HG02938 (cell line): ENCODE data around the gene SLC6A8.
"Not testable (repeated sequence)": the region's sequence is repeated elsewhere in the genome, so short reads cannot be mapped to it uniquely, and the experiment has no call there.

Source experiments
- ATAC-seq: cut with Tn5 transposase; IDR thresholded peaks from one replicate; pipeline ENCODE4 v1.9.1; 2021; ENCODE audit warnings: mild to moderate bottlenecking, moderate library complexity; ENCODE audit not compliant: unreplicated experiment

Gene SLC6A8

DNA sequence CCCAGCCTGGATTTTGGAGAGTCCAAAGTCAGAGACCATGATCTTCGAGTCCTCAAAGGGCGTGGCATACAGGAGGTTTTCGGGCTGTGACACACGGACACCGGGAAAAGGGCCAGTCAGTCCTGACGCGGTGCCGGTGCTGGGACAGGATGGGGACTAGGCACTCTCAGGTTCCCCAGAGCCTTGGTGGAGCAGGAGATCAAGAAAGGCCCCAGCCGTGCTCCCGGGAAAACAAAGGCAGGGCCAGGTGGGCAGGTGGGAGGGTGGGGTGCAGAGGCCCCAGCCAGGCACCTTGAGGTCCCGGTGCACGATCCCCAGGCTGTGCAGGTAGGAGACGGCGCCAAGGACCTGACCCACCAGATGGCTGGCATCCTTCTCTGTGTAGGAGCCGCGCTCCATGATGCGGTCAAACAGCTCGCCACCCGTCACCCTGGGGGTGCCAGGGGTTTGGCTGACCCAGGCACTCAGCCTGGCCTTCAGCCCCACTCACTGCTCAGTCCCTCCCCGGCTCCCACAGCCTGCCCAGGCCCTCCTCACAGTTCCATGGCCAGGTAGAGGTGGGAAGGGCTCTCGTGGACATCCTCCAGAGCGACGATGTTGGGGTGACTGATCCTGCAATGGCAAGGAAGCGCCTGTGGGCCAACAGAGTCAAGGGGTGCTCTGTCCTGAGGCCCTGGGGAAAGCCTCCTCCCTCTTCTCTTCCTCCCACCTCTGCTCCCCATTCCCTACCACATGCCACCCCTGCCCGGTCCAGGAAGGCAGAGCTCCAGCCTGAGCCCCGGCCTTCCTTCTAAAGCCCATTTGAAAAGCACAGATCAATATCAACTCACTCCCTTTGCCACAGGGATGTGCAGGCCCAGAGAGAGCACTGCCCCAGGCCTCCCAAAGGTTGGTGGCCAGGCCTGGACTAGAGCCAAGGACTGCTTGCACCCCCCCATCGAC lies 15.9 kb upstream of the SLC6A8 start:
- ATAC-seq, result no peak

DNA sequence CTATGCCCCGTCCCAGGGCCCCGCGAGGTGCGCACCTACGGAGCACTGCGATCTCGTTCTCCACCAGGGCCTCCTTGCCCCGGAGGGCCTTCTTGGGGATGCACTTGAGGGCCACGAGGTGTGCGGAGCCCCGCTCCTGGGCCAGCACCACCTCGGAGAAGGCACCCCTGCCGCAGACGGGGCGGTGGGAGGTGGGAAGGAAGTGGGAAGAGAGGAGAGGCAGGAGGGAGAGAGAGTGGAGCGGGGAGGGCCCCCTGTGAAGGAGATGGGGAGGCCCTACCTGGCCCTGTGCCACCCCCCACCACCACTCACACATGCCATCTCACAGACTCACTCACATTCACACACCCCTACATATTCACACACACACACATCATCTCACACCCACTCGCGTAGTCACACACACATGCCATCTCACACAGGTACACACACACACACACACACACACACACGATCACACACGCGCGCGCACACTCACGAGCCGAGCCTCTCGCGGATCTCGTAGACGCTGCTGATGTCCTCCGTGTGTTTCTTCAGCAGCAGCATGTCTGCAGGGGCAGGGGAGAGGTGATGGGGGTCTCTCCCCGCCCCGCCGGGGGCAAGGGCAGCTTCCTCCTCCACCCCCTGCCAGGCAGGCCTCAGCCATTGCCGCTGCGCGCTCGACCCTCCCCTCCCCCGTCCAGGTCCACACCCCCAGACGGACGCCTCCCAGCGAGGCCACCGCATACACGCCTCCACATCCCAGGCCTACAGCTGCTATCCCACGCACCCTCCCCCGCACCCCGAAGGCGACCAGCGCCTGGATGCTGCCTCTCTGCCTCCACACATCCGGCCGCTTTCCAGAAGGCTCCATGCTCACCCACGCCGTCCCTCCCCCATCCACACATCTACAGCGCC lies 14.9 kb upstream of the SLC6A8 start:
- no peak for ATAC-seq

DNA sequence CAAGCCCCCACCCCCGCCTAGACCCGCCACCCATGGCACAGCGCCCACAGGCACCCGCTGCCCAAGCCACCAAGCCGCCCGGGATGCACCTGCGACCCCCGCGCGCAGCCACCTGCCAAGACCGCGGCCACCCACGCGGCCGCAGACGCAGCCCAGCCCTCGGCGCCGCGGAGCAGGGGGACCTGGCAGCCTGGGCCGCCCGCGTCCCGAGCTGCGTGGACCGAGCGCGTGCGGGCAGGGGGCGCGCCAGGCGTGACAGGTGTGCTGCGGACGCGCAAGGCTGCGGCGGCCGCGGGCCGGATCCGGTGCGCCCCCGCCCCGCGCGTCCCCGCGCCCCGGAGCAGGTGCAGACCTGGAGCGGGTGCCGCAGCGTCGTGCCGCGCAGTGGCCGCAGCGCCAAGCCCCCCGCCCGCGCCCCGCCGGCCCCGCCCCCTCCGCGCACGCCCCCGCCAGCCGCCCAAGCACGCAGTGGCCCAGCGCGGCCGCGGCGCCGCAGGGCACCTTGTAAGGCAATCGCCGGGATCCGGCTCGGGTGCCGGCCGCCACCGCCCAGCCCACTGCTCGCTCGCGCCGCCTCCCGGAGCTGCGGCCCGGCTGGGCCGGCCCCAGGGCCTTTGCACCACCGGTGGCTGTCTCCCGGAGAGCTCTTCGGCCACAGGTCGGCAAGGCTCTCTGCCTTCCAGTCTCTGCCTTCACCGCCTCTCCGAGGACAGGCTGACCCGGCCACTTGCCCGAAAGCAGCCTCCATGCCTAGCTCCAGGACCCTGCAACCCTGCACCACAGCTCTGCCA lies 14.1 kb upstream of the SLC6A8 start, which contains the start of gene PNCK:
Gene PNCK (minus strand): TSS at position 386 of the 791 bp plus-strand sequence. CDS start 737 bp downstream, outside the sequence.
- ATAC-seq, result no peak

DNA sequence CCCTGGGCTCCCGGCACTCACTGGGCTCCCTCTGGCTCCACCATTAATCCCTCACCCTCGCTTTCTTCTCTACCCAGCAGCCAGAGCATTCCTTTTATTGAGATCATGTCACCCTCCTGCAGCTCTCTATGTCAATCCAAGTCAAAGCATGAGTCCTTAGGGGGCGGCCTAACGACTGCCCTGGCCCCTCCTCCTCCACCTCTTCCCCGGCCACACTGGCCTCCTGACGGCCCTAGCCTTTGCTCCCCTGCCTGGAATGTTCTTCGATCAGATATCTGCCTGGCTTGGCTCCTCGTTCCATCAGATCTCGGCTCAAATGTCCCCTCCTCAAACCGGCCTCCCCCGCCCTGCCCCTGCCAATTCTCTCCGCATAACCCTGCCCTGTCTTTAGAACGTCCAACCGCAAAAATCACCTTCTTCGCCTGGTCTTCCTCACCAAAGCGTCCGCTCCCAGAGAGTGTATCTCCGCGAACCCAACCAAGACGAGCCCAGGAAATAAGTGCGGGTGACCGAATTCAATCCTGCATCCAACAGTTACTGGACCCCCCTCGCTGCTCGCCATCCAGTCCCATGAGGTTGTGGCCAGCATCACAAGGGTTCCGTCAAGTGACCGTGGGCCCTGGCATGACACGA lies 13.4 kb upstream of the SLC6A8 start:
- no peak for ATAC-seq

DNA sequence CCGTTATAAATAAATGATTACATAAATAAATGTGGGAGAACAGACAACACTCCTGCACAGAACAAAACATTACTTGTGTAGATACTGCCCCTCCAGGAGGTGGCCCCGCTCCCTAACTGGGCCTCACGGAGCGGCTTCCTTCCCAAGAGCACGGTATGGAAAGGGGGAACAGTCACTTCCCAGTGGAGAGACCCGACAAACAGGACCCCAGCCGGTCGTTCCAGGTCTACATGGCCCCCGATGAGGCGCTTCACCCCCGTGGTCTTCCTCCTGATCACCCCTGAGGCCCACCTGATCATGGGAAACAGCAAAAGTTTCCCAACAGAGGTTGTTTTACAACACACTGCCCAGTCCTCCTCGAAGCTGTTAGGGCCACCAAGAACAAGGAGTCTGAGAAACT lies 6.6 kb upstream of the SLC6A8 start:
- ATAC-seq, result no peak

DNA sequence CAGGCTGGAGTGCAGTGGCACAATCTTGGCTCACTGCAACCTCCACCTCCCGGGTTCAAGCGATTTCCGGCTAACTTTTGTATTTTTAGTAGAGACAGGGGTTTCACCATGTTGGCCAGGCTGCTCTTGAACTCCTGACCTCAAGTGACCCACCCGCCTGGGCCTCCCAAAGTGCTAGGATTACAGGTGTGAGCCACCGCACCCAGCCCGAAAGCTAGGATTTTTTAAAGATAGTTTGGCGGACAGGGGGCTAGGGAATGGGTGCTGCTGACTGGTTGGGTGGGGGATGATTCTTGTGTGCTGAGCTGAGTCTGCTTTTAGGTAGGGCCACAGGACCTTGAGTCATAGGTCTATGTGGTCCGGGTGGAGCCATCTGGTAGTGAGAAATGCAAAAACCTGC lies 4.2 kb upstream of the SLC6A8 start:
- not testable (repeated sequence) for ATAC-seq

DNA sequence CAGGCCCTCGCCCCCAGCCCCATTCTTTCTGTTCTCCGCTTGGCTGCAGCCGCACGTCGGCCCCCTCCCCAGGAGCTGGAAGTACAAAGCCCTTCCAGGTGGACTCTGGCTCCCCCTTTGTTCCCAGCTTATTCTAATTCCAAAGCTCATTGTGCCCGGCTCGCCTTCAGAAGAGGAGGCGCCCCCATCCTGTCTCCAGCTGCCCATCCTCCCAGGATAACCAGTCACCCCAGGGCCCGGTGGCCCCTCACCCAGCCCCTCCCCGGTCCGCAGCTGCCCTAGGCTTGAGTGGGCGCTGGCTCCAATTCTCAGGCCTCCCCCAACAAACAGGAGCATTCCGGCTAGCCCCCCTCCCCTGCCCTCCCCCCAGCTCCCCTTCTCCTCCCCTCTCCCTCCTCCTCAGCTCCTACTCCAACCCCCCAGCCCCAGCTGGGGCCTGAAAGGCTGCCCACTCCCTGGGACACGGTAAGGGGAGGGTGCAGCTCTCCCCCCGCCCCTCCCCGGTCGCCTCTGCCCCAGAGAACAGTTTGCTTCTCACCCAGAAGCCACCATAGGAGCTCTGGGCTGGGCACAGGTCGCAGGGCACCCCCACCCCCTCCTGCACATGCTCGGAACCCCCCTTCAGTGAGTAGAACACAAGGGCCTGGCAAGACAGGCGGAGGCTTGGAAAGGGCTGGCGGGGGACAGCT lies 3.1 kb upstream of the SLC6A8 start:
- ATAC-seq, result no peak

DNA sequence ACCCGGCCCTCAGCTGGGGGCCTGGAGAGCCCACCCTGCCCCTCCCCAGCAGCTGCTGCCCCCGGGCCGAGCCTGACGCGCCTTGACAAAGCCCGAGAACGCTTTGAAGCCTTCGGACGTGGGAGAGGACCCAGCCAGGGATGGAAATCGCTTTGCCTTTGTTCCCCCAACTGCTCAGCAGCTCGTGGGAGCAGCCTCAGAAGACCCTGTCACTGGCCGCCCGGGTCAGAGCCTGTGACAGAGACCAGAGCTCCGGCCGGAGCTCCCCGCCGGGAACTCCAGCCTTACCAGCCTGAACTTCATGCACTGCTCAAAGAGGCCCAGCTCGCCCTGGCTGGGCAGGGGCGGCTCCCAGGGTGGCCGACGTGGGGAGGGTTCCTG lies 2.6 kb upstream of the SLC6A8 start:
- no peak for ATAC-seq

DNA sequence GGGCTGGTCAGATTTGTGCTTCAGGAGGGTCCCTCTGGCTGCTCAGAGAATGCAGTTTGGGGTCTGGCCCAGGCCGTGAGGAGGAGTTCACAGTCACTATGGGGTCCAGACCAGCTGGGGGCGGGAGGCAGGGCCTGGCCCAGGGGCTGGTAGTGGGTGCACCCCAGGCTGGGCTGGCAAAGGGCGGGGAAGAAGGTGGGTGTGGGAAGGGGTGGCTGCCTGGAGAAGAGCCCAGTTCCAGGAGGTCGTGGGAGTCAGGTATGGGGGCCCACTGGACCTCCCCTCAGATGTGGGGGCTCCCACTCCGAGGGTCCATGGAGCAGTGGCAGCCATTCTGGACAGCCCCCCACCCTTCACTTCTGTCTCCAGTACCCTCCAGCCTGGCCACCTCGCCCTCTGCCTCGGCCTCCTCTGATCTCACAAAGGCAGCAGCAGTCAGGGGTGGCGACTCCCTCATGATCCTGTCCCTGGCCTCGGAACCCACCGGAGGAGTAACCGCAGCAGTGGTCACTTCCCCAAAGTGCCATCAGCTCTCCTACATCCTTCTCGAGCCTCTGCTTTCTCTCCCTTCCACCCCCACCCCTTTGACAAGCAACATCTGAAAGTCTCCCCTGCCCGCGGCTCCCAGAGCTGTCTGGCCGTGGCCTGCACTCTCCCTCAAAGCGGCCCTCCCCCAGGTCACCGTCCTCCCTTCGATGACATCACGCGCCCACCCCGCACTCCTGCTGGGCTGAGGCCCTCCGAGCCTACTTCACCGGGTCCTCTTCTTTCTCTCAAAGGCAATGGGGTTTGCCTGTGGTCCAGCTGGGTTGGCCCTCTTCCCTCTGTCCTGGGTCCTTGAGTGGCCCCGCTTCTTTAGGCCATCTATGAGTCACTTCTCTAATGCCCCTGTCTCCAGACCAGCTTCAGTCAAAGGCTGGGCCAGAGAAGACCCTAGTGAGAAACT lies 1.7 kb upstream of the SLC6A8 start:
- ATAC-seq, result no peak

DNA sequence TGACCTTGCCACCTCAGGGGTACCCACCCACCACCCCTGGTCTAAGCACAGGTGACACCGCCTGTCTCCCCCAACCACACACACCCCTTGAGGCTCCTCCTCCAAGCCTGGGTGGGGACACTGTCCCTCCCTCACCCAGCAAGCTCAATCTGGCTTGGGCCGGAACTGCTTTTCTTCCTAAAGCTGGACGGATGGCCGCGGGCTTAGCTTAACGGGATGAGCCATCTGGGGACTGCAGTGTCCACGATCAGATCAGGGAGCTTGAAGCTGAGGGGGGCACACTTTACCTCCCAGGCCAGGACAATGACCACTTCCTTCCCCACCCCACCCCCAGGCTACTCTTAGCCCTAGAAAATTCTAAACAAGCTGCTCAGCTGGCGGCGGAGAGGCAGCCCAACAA lies 1.0 kb upstream of the SLC6A8 start:
- no peak for ATAC-seq

DNA sequence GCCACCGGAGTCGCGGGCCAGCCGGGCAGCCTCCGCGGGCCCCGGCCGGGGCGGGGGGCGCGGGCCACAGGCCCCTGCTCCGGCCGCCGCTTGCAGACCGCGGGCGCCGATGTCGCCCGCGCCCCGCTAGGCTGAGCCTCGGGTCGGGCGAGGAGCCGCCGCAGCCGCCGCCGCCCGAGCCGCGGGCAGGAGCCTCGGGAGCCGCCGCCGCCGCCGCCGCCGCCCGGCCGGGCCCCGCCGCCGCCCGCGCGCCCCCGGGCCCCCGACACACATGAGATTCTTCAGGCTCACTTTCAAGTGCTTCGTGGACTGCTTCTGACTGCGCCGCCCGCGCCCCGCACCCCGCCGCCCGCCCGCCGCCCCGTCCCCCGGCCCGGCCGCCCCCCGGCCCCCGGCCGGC lies 345 bp downstream of the SLC6A8 start:
- ATAC-seq, result no peak

DNA sequence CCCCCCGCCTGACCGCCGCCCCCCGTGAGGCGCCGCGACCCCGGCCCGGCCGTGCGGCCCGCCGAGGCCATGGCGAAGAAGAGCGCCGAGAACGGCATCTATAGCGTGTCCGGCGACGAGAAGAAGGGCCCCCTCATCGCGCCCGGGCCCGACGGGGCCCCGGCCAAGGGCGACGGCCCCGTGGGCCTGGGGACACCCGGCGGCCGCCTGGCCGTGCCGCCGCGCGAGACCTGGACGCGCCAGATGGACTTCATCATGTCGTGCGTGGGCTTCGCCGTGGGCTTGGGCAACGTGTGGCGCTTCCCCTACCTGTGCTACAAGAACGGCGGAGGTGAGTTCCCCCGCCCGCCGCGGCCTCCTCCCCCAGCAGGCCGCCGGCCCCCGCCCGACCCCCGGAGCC lies 780 bp downstream of the SLC6A8 start:
- no peak for ATAC-seq

DNA sequence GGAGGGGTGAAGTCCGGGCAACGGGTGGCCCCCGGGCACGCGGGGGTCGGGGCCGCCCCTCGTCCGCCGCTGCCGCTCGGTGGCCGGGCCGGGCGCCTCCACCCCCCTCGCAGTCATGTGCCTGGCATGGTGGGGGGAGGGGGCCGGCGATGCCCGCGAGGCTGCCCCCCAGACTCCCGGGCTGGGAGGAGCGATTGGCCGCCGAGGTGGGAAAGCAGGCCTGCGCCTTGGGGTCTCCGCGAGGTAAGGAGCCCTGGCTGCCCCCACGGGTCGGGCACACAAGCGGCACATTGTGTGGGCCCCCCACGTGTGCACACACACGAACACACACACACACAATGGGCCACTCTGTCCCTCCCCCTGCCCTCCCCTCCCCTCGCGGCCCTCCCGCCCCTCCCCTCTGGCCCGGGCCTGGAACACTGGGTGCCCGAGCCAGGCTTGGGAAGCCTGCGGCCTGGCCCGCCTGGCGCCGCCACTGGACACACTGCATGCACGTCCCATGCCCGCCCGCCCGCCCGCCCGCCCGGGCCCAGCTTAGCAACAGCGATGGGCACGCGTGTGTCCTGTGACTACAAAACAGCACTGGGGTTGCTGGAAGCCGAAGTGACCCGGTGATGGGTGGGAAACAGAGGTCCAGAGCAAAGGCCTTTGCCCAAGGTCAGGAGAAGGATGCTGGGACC lies 1.3 kb downstream of the SLC6A8 start:
- no peak for ATAC-seq

DNA sequence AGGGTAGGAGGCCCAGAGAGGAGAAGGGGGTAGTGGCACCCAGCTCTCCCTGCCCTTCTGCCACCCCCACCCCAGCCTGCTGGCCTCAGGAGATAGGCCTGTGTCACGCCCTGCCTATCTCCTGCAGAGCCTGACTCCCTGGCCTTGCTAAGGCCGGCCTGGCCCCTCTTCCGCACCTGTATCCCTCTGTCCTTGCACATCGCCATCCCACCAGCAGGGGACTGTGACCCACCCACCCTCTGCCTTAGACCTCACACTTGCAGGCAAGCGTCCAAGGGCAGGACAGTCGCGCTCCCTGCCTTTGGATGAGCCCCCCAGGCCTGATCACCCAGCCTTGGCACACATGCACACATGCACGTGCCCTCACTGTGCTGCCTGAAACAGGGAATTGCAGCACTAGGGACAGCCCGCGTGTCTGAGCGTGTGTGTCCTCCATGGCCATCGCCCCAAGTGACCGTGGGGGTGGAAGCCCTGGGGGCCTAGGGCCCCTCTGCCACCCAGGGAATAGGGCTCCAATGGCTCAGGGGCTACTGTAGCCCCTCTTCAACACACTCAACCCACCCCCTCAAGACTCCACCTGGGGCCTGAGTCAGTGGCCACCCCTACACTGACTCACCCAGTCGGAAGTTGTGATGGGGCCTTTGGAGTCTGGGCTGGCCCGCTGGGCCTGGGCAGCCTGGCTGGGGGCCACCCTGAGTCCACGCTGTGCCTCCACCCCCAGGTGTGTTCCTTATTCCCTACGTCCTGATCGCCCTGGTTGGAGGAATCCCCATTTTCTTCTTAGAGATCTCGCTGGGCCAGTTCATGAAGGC lies 2.1 kb downstream of the SLC6A8 start:
- ATAC-seq, result no peak

DNA sequence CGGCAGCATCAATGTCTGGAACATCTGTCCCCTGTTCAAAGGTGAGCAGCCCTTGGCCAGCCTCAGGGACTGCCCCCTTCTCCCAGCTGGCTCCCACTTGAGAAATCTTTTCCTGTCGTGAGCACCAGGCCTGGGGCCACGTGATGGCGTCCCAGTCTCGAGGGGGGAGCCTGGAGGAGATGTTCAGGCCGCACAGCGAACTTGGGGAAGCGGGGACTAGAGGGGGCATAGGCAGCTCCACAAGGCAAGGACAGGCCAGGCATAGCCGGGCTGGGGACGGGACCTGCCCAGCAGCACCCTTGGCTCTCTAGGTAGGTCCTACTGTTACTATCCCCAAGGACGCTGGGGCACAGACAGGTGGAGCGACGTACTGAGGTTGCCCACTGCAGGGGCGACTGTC lies 2.7 kb downstream of the SLC6A8 start:
- no peak for ATAC-seq

DNA sequence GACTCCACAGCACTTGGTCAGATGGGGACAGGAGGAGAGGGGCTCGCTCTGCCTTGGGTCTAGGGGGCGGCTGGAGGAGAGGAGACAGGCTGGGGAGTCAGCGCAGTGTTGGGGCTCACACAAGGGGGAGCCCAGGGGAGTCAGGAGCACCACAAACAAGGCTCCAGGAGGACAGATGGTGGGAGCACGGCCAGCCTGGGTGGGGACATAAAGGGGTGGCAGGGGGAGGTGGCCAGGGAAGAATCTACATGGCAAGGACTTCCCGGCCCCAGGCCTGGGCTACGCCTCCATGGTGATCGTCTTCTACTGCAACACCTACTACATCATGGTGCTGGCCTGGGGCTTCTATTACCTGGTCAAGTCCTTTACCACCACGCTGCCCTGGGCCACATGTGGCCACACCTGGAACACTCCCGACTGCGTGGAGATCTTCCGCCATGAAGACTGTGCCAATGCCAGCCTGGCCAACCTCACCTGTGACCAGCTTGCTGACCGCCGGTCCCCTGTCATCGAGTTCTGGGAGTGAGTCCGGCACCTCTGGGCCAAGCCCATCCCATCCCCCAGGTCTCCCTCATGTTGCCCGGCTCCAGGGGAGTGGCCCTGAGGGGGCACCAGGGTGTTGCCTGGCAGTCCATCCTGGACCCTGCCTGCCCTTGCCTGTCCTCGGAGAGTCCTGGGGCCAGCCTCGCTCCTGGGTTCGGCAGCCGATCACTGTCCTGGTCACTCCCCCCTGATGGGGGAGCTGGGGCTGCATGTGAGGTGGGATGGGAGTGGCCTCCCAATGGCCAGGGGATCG lies 3.5 kb downstream of the SLC6A8 start:
- not testable (repeated sequence) for ATAC-seq

DNA sequence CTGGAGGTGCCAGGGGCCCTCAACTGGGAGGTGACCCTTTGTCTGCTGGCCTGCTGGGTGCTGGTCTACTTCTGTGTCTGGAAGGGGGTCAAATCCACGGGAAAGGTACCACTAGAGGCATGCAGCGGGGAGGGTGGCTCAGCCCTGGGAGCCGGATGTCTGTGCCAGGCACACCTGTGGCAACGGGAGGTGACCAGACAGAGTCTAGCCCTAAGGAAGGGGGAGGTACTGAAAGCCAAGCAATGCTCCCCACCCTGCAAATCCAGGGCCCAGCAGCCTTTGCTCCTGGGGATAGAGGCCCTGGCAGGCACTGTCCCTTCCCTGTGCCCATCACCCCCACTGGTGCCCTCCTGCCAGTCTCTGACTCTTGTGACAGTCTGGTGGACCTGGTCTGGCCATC lies 4.3 kb downstream of the SLC6A8 start:
- no peak for ATAC-seq
